IMR-90 (cell line): Measurements from ENCODE around the gene ALS2CL. TPM values are rescaled to one million over a fixed set of nuclear protein-coding genes. Genes with fewer than 3 reads are reported as not detected.

Source experiments
- ATAC-seq: fragments of 200-7000 bp; cut with Tn5 transposase; 2 replicates; pipeline ENCODE4 v1.9.1; 2020; ENCODE audit warnings: low read depth, mild to moderate bottlenecking, moderate library complexity
- BruUV-seq: library from RNA; stranded (reverse); fragments of 400-500 nt; replicated peaks from 2 replicates; lab custom pipeline; 2021; lab: Mats Ljungman, UMichigan
- CTCF ChIA-PET: fragments of 300-600 bp; formaldehyde crosslinking; extraction: SDS; loops from one replicate; lab custom pipeline; 2021; ENCODE audit warnings: antibody characterized with exemption; lab: Yijun Ruan, JAX
- POLR2A ChIA-PET: fragments of 300-600 bp; sonication (Branson Sonifier 250); formaldehyde crosslinking; loops from one replicate; lab custom pipeline; 2022; ENCODE audit warnings: antibody characterized with exemption; ENCODE audit not compliant: unreplicated experiment; lab: Charles Lee
- DNase-seq: peaks from one replicate; pipeline ENCODE4 v3.0.0; 2013
- H2AFZ ChIP-seq: replicated peaks from 2 replicates; pipeline ENCODE3; 2013; ENCODE audit warnings: low read length, mild to moderate bottlenecking; ENCODE audit not compliant: poor library complexity
- H2AK5ac ChIP-seq: 2 replicates; pipeline ENCODE4 v1.6.1; 2013; ENCODE audit warnings: low read depth, low read length, inconsistent platforms
- H2AK9ac ChIP-seq: replicated peaks from 2 replicates; pipeline ENCODE3; 2013; ENCODE audit warnings: mild to moderate bottlenecking, low read depth, low read length, moderate library complexity; ENCODE audit not compliant: poor library complexity
- H2BK120ac ChIP-seq: 2 replicates; pipeline ENCODE4 v1.6.1; 2013; ENCODE audit warnings: low read depth, low read length, inconsistent platforms
- H2BK15ac ChIP-seq: 3 replicates; pipeline ENCODE4 v1.6.1; 2013; ENCODE audit warnings: low read depth, low read length, inconsistent platforms
- H2BK20ac ChIP-seq: 2 replicates; pipeline ENCODE4 v1.6.1; 2013; ENCODE audit warnings: low read depth, mild to moderate bottlenecking, inconsistent platforms, low read length, moderate library complexity
- H2BK5ac ChIP-seq: 2 replicates; pipeline ENCODE4 v1.6.1; 2013; ENCODE audit warnings: mild to moderate bottlenecking, low read depth, low read length, inconsistent platforms; ENCODE audit not compliant: poor library complexity, severe bottlenecking
- H3K14ac ChIP-seq: replicated peaks from 2 replicates; pipeline ENCODE4 v1.6.1; 2013; ENCODE audit warnings: low read depth, low read length, inconsistent platforms
- H3K18ac ChIP-seq: 2 replicates; pipeline ENCODE4 v1.6.1; 2013; ENCODE audit warnings: low read depth, low read length, control low read depth
- H3K23ac ChIP-seq: 2 replicates; pipeline ENCODE4 v1.6.1; 2013; ENCODE audit warnings: low read depth, low read length, inconsistent platforms
- H3K27ac ChIP-seq: 2 replicates; pipeline ENCODE4 v1.5.1; 2013; ENCODE audit warnings: mild to moderate bottlenecking, control low read depth, low read length; ENCODE audit not compliant: insufficient read depth
- H3K27me3 ChIP-seq: 2 replicates; pipeline ENCODE4 v1.6.1; 2013; ENCODE audit warnings: low read length; ENCODE audit not compliant: control insufficient read depth, insufficient read depth
- H3K36me3 ChIP-seq: 2 replicates; pipeline ENCODE4 v1.6.1; 2013; ENCODE audit warnings: low read length, mixed read lengths; ENCODE audit not compliant: control insufficient read depth, insufficient read depth
- H3K4ac ChIP-seq: 2 replicates; pipeline ENCODE4 v1.6.1; 2013; ENCODE audit warnings: low read depth, low read length, inconsistent platforms
- H3K4me1 ChIP-seq: 2 replicates; pipeline ENCODE4 v1.6.1; 2013; ENCODE audit warnings: low read length, mixed read lengths; ENCODE audit not compliant: control insufficient read depth, insufficient read depth
- H3K4me2 ChIP-seq: 2 replicates; pipeline ENCODE4 v1.6.1; 2013; ENCODE audit warnings: low read depth, mild to moderate bottlenecking, control low read depth, low read length, moderate library complexity
- H3K4me3 ChIP-seq: 2 replicates; pipeline ENCODE4 v1.5.1; 2013; ENCODE audit warnings: low read depth, mild to moderate bottlenecking, control low read depth, low read length, moderate library complexity; ENCODE audit not compliant: insufficient read depth
- H3K56ac ChIP-seq: 2 replicates; pipeline ENCODE4 v1.6.1; 2013; ENCODE audit warnings: low read length, inconsistent platforms; ENCODE audit not compliant: insufficient read depth; ENCODE audit errors: extremely low read depth
- H3K79me1 ChIP-seq, 2 experiments: 2 replicates each; pipeline ENCODE4 v1.6.1; 2013; ENCODE audit warnings: low read length in 2 of 2, inconsistent platforms in 1 of 2, low read depth in 1 of 2
- H3K9ac ChIP-seq: 2 replicates; pipeline ENCODE4 v1.6.1; 2013; ENCODE audit warnings: low read depth, low read length, control low read depth
- H3K9me1 ChIP-seq: 2 replicates; pipeline ENCODE4 v1.6.1; 2013; ENCODE audit warnings: low read length, inconsistent platforms; ENCODE audit not compliant: insufficient read depth
- H3K9me3 ChIP-seq: 2 replicates; pipeline ENCODE4 v1.6.1; 2013; ENCODE audit warnings: low read length; ENCODE audit not compliant: control insufficient read depth, insufficient read depth
- H4K20me1 ChIP-seq: 2 replicates; pipeline ENCODE4 v1.6.1; 2013; ENCODE audit warnings: low read length, inconsistent platforms; ENCODE audit not compliant: insufficient read depth
- H4K5ac ChIP-seq: 2 replicates; pipeline ENCODE4 v1.6.1; 2013; ENCODE audit warnings: mild to moderate bottlenecking, low read depth, low read length, control low read depth
- H4K8ac ChIP-seq, 2 experiments: 2 replicates each; pipeline ENCODE4 v1.6.1; 2013; ENCODE audit warnings: low read depth in 2 of 2, low read length in 2 of 2, control low read depth in 1 of 2, inconsistent platforms in 1 of 2
- H4K91ac ChIP-seq: 2 replicates; pipeline ENCODE4 v1.6.1; 2013; ENCODE audit warnings: low read depth, low read length, inconsistent platforms; ENCODE audit not compliant: insufficient read depth
- BHLHE40 ChIP-seq: fragments of 150-350 bp; IDR thresholded peaks from 2 replicates; pipeline ENCODE4 v1.6.1; 2016; ENCODE audit warnings: mild to moderate bottlenecking, low read depth, low read length
- CEBPB ChIP-seq: IDR thresholded peaks from 2 replicates; pipeline ENCODE4 v1.6.1; 2012; ENCODE audit warnings: low read depth, low read length, improper control_type of control experiment
- CHD1 ChIP-seq: IDR thresholded peaks from 2 replicates; pipeline ENCODE4 v1.6.1; 2012; ENCODE audit warnings: low read depth, low read length, improper control_type of control experiment
- CTCF ChIP-seq: conservative IDR thresholded peaks from 2 replicates; pipeline ENCODE4 v1.5.1; 2012; ENCODE audit warnings: mild to moderate bottlenecking, low read depth, low read length, improper control_type of control experiment
- FOS ChIP-seq: fragments of 150-350 bp; IDR thresholded peaks from 2 replicates; pipeline ENCODE4 v1.6.1; 2016; ENCODE audit warnings: low read depth, low read length
- MAFK ChIP-seq: IDR thresholded peaks from 2 replicates; pipeline ENCODE4 v1.6.1; 2012; ENCODE audit warnings: low read depth, low read length, improper control_type of control experiment
- MAZ ChIP-seq: IDR thresholded peaks from 2 replicates; pipeline ENCODE4 v1.6.1; 2012; ENCODE audit warnings: low read depth, mild to moderate bottlenecking, low read length, improper control_type of control experiment, moderate library complexity, borderline replicate concordance
- MXI1 ChIP-seq: IDR thresholded peaks from 2 replicates; pipeline ENCODE4 v1.6.1; 2012; ENCODE audit warnings: low read depth, mild to moderate bottlenecking, low read length, moderate library complexity, borderline replicate concordance
- NFE2L2 ChIP-seq: fragments of 150-350 bp; IDR thresholded peaks from 2 replicates; pipeline ENCODE4 v1.6.1; 2016; ENCODE audit warnings: low read depth, mild to moderate bottlenecking, low read length
- POLR2A ChIP-seq: IDR thresholded peaks from 2 replicates; pipeline ENCODE4 v1.6.1; 2012; ENCODE audit warnings: mild to moderate bottlenecking, low read depth, low read length
- RAD21 ChIP-seq: IDR thresholded peaks from 2 replicates; pipeline ENCODE4 v1.6.1; 2012; ENCODE audit warnings: low read length, improper control_type of control experiment
- RCOR1 ChIP-seq: IDR thresholded peaks from 2 replicates; pipeline ENCODE4 v1.6.1; 2012; ENCODE audit warnings: mild to moderate bottlenecking, low read length, improper control_type of control experiment; ENCODE audit not compliant: insufficient replicate concordance
- RFX5 ChIP-seq: IDR thresholded peaks from 2 replicates; pipeline ENCODE4 v1.8.0; 2012; ENCODE audit warnings: low read depth, mild to moderate bottlenecking, low read length, moderate library complexity
- SMC3 ChIP-seq: fragments of 150-350 bp; IDR thresholded peaks from 2 replicates; pipeline ENCODE4 v1.6.1; 2016; ENCODE audit warnings: low read depth, mild to moderate bottlenecking, antibody characterized with exemption, low read length, moderate library complexity
- USF2 ChIP-seq: fragments of 150-350 bp; IDR thresholded peaks from 2 replicates; pipeline ENCODE4 v1.6.1; 2017; ENCODE audit warnings: mild to moderate bottlenecking, antibody characterized with exemption, low read length, low read depth
- WGBS, 2 experiments: methylation state at CpG; one replicate each; pipeline versions ENCODE4 v1.1.5 to v1.1.7; 2013; ENCODE audit warnings: missing lambda C conversion rate in 2 of 2; ENCODE audit not compliant: insufficient read length in 1 of 2; ENCODE audit errors: extremely low coverage in 2 of 2; 5-methylcytosine and 5-hydroxymethylcytosine counted together
- dilution Hi-C: fragments of 300-500 bp; cut with HindIII; formaldehyde crosslinking; loops from one replicate; pipeline ENCODE4 v1.14.3; 2018; ENCODE audit warnings: low sequenced_read_pairs; ENCODE audit not compliant: unreplicated experiment
- in situ Hi-C: fragments of 300-500 bp; cut with MboI; formaldehyde crosslinking; loops from 3 replicates; pipeline ENCODE4 v1.14.3; 2019; ENCODE audit warnings: low sequenced_read_pairs, inconsistent platforms, mixed read lengths
- intact Hi-C: fragments of 100-400 bp; cut with micrococcal nuclease; formaldehyde crosslinking; loops from 2 replicates; pipeline ENCODE4 v1.10.0; 2022
- polyA plus RNA-seq, 3 experiments: library from polyadenylated mRNA; depleted of rRNA; stranded (reverse); fragments of >200 nt; gene quantifications; 2 replicates each; pipeline ENCODE4 v1.2.3, GENCODE V29; 2012; ENCODE audit warnings: low replicate concordance in 1 of 3
- total RNA-seq: library from RNA; depleted of rRNA; stranded (reverse); fragments of >200 nt; gene quantifications from 2 replicates; pipeline ENCODE4 v1.2.3, GENCODE V29; 2012
- TF ChIP-seq, protein P1 (sequence below): fragments of 150-350 bp; IDR thresholded peaks from 2 replicates; pipeline ENCODE4 v1.6.1; 2016; ENCODE audit warnings: low read depth, mild to moderate bottlenecking, low read length, moderate library complexity, borderline replicate concordance

The ALS2CL gene
- total and polyA plus RNA-seq, 2 of the 4 experiments (the other 2 are of a cell fraction): 2.2 to 4.8 TPM

- TF ChIP-seq MAZ: no peak
- TF ChIP-seq, protein P1, sequence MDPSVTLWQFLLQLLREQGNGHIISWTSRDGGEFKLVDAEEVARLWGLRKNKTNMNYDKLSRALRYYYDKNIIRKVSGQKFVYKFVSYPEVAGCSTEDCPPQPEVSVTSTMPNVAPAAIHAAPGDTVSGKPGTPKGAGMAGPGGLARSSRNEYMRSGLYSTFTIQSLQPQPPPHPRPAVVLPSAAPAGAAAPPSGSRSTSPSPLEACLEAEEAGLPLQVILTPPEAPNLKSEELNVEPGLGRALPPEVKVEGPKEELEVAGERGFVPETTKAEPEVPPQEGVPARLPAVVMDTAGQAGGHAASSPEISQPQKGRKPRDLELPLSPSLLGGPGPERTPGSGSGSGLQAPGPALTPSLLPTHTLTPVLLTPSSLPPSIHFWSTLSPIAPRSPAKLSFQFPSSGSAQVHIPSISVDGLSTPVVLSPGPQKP: no peak
- TF ChIP-seq CHD1: no peak
- no peak for TF ChIP-seq CEBPB
- TF ChIP-seq FOS: no peak
- TF ChIP-seq SMC3: no peak
- no peak for TF ChIP-seq NFE2L2
- no peak for TF ChIP-seq RCOR1
- TF ChIP-seq RFX5: no peak
- TF ChIP-seq MAFK: no peak
- TF ChIP-seq RAD21: no peak
- no peak for TF ChIP-seq BHLHE40
- TF ChIP-seq USF2: no peak
- no peak for TF ChIP-seq POLR2A
- TF ChIP-seq CTCF: no peak
- no peak for TF ChIP-seq MXI1
- no peak overlapping the region for H3K4ac ChIP-seq
- H2AK5ac ChIP-seq: no peak overlapping the region
- H2BK15ac ChIP-seq: no peak overlapping the region
- H3K4me2 ChIP-seq: no peak overlapping the region
- no peaks in the 10 kb centered on the region for H4K20me1 ChIP-seq
- H3K14ac ChIP-seq: no peak overlapping the region
- H4K91ac ChIP-seq: no peak overlapping the region
- in situ Hi-C loops (no loop called here), intact Hi-C loops (no loop called here), dilution Hi-C loops (no loop called here)
- no peak for ATAC-seq
- peaks cover 2% of the 10 kb centered on the region; the same call in 1 of the 2 replicates for H3K27me3 ChIP-seq
- no peaks in the 10 kb centered on the region for H3K9me3 ChIP-seq
- WGBS, 2 experiments: 86% methylated on average over 4 of the region's 9 CpGs; no CpG with 5 or more reads in 1 of the 2 experiments
- no peak overlapping the region for H4K8ac ChIP-seq
- H3K23ac ChIP-seq: no peak overlapping the region
- H3K9me1 ChIP-seq: no peaks in the 10 kb centered on the region; the same call in 1 of the 2 replicates
- CTCF ChIA-PET: no interaction called here
- H3K18ac ChIP-seq: no peak overlapping the region
- H2BK20ac ChIP-seq: no peak overlapping the region
- H4K5ac ChIP-seq: no peak overlapping the region
- H3K9ac ChIP-seq: no peak overlapping the region
- peaks cover 1% of the 10 kb centered on the region; the same call in 1 of the 2 replicates for H3K36me3 ChIP-seq
- H3K56ac ChIP-seq: no peak overlapping the region
- H2AK9ac ChIP-seq: no peak overlapping the region
- DNase-seq: no peak
- POLR2A ChIA-PET: no interaction called here
- peak overlapping the region; percentile 43 for H2AFZ ChIP-seq
- no peak overlapping the region for H2BK120ac ChIP-seq
- H3K79me1 ChIP-seq: no peaks in the 10 kb centered on the region
- BruUV-seq: no TSS peak
- no peak overlapping the region for H2BK5ac ChIP-seq
- peaks cover 9% of the 10 kb centered on the region for H3K4me1 ChIP-seq
- H3K4me3 ChIP-seq: no peak overlapping the region
- H3K27ac ChIP-seq: no peak overlapping the region
These were observed 25.8 kb downstream of the ALS2CL start for GRCh38 chr3:46667657-46668056.
